HL-60/S4 treated with retinoic acid at 250 ng/mL for 4 days and 3 days (cell line): Measurements from ENCODE around the gene FBLN5.

Experiments
- in situ Hi-C: fragments of 300-500 bp; cut with MboI; formaldehyde crosslinking; loops from 2 replicates; pipeline ENCODE4 v1.7.0; 2022; ENCODE audit warnings: low sequenced_read_pairs

The FBLN5 gene

GRCh38 chr14:91835197-91835919, 112.1 kb downstream of the FBLN5 start:
- in situ Hi-C loops: no loop called here

- in situ Hi-C loops: no loop called here
Measured at GRCh38 chr14:91834571-91834970, 112.9 kb downstream of the FBLN5 start.

GRCh38 chr14:91831337-91831736, 116.2 kb downstream of the FBLN5 start:
- in situ Hi-C loops: no loop called here

DNA sequence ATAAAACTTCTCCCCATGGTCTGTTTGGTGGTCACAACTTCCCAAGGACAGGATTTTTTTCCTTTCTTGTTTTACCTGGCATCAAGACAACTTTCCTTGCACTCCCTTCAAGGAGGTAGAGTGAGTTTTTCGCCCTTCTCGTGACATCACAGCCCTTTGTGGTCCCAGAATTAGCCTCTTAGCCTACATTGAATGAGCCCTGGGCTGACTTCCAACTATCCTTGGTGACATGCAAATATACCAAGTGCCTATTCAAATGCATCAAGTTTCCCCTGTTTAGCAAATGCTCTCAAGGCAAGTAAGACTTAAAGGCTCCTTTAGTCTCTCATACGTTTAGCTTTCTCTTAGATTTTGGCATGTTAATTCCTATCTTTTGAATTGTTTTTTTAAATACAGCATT, 116.7 kb downstream of the FBLN5 start:
- in situ Hi-C loops: no loop called here

DNA sequence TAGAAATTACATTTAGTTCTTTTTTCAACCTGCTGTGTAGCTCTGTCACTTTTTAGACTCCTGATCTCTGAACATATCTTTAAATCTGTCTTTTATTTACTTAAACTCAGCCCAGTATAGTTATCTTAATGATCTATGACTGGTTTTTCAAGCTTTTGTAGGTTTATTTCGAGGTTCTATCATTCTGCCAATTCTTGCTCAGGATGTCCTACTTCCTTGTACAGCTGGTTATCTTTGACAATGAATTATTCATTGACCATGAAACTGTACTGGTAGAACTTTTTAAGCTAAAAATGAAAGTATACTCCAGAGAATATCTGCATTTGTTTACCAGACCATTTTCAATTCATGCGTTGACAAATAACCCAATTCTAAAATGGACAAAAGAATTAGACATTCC, 118.0 kb downstream of the FBLN5 start:
- in situ Hi-C loops: no loop called here

DNA sequence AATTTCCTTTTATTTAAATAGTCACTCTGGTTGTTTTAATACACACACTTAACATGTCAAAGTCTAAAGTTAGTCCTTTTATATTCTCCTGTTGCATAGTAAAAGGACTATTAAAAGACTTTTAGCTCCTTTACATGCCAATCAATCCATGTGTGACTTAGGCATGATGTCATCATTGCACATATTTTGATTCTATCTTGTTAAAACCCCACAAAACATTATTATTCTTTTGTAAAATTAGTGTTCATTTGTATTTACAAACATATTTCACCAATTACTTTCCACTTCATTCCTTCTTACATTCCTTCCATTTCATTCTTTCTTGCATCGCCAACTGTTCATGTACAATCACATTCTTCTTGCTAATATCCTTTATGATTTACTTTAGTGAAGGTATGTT, 119.7 kb downstream of the FBLN5 start:
- in situ Hi-C loops: no loop called here
